Upper lobe of right lung (tissue), 1 donor: ENCODE results near the gene RNF123. TPM values are rescaled to one million over a fixed set of nuclear protein-coding genes. Genes with fewer than 3 reads are reported as not detected.
"Not testable (repeated sequence)": the region's sequence is repeated elsewhere in the genome, so short reads cannot be mapped to it uniquely, and the experiment has no call there.

Experiments
- ATAC-seq: fragments of 200-7000 bp; cut with Tn5 transposase; one replicate; pipeline ENCODE4 v1.9.1; 2020; ENCODE audit warnings: mild to moderate bottlenecking, moderate library complexity
- DNase-seq: peaks from one replicate; pipeline ENCODE4 v3.0.0-alpha.2; 2020
- H3K27ac ChIP-seq: fragments of 200-600 bp; one replicate; pipeline ENCODE4 v1.8.0; 2022
- H3K27me3 ChIP-seq: fragments of 200-600 bp; one replicate; pipeline ENCODE4 v1.8.0; 2022; ENCODE audit warnings: mild to moderate bottlenecking
- H3K36me3 ChIP-seq: fragments of 200-600 bp; one replicate; pipeline ENCODE4 v1.8.0; 2022
- H3K4me1 ChIP-seq: fragments of 200-600 bp; one replicate; pipeline ENCODE4 v1.8.0; 2022
- H3K4me3 ChIP-seq: fragments of 200-600 bp; one replicate; pipeline ENCODE4 v1.8.0; 2022; ENCODE audit warnings: mild to moderate bottlenecking
- H3K9me3 ChIP-seq: fragments of 200-600 bp; one replicate; pipeline ENCODE4 v1.8.0; 2022
- CTCF ChIP-seq: fragments of 200-600 bp; IDR thresholded peaks from one replicate; pipeline ENCODE4 v1.8.0; 2022; ENCODE audit warnings: antibody characterized with exemption
- intact Hi-C: fragments of 100-400 bp; cut with DNase I; formaldehyde crosslinking; loops from one replicate; pipeline ENCODE4 v1.11.0; 2022
- total RNA-seq: library from RNA; stranded (reverse); fragmentation: NEBNext Ultra II Directional; extraction: Animal tissue kit (Norgen Biotek cat#: 25700); gene quantifications from one replicate; pipeline ENCODE4 v1.2.1, GENCODE V29; 2021
- donor health status: DM: no; HTN: yes; CAD: no; lungs with severe emphysema.

Gene RNF123
- total RNA-seq, 1 donor from 2014 or later: 41.4 TPM

DNA sequence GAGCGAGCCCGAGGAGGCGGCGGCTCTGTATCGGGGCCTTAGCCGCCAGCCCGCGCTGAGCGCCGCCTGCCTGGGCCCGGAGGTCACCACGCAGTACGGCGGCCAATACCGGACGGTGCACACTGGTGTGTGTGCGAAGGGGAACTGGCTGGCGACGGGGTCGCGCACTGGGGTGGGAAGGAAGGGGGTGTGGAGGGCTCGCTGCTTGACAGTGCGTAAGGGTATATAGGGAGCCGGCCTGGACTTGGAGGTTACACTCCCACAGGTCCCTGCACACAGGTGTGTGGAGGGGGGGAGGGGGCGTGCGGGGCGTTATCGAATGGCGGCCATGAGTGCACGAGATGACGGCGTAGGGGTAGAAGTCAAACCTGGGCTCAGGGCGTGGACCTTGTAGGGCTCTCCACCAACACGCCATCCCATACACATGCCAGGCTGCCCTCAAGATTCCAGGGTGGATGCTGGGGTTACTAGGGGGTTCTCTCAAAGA lies 14.8 kb upstream of the RNF123 start:
- H3K27ac ChIP-seq: peak overlapping the region; percentile 93
- TF ChIP-seq CTCF: peak; percentile 2
- peaks cover 36% of the 10 kb centered on the region for H3K36me3 ChIP-seq
- no peaks in the 10 kb centered on the region for H3K9me3 ChIP-seq
- H3K4me1 ChIP-seq: peaks cover 12% of the 10 kb centered on the region
- peak overlapping the region; percentile 90 for H3K4me3 ChIP-seq
- ATAC-seq: peak; percentile 39
- no peak for DNase-seq
- no peaks in the 10 kb centered on the region for H3K27me3 ChIP-seq
- intact Hi-C loops: no loop called here

DNA sequence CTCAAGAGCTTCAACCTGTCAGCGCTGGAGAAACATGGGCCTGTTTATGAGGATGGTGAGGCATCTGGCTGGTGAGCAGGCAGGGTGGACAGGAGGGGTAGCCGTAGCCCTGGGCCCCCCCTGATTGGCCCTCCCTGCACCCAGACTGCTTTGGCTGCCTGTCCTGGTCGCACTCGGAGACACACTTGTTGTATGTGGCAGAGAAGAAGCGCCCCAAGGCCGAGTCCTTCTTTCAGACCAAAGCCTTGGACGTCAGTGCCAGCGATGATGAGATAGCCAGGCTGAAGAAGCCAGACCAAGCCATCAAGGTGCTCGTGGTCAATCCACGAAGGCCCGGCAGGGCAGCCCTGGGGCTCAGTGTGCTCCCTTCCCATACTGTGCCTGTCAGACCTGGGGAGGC lies 13.4 kb upstream of the RNF123 start:
- no peak for DNase-seq
- H3K36me3 ChIP-seq: peaks cover 50% of the 10 kb centered on the region
- no peaks in the 10 kb centered on the region for H3K27me3 ChIP-seq
- ATAC-seq: no peak
- H3K4me3 ChIP-seq: no peak overlapping the region
- TF ChIP-seq CTCF: no peak
- peaks cover 12% of the 10 kb centered on the region for H3K4me1 ChIP-seq
- no peaks in the 10 kb centered on the region for H3K9me3 ChIP-seq
- no peak overlapping the region for H3K27ac ChIP-seq
- intact Hi-C loops: no loop called here

DNA sequence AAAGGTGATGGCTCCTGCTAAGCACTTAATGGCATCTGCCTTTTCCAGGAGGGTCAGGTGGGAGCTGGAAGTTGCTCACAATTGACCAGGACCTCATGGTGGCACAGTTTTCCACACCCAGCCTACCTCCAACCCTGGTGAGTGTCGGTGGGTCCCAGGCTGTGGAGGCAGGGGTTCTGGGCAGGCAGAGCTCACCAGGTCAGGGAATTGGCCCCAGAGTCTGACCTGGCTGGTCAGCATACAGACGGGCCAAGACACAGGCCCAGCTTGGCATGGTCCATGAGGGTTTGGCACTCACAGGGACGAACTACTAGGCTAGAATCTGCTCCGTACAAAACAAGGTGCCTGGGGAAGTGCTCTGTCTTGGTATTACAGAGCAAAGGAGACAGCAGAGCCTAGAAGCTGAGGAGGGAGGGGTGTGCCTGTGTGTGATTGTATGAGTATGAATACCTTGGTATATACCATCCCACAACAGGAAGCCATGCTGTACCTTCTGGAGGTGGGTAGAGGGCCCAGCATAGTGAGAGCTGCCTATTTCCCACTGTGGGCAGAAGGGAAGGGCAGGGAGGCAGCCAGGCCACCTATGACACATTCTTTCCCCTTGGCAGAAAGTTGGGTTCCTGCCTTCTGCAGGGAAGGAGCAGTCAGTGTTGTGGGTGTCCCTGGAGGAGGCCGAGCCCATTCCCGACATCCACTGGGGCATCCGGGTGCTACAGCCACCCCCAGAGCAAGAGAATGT lies 8.7 kb upstream of the RNF123 start:
- DNase-seq (no peak), ATAC-seq (no peak)
- no peaks in the 10 kb centered on the region for H3K4me1 ChIP-seq
- H3K4me3 ChIP-seq: no peak overlapping the region
- intact Hi-C loops: no loop called here
- no peaks in the 10 kb centered on the region for H3K27me3 ChIP-seq
- no peak overlapping the region for H3K27ac ChIP-seq
- no peak for TF ChIP-seq CTCF
- no peaks in the 10 kb centered on the region for H3K9me3 ChIP-seq
- peaks cover 79% of the 10 kb centered on the region for H3K36me3 ChIP-seq

DNA sequence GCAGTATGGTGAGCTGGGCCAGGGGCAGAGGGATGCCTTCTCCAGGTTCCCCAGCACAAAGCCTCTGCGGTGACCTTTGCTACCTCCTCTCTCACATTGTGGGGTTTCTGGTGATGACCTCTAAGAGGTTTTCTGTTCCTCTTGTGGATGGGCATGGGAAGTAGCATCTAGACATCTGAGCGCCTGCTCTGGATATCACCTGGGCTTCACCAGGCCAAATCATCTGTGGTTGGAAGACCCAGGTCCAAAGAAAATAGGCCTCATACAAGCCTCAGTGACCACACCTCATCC lies 8.2 kb upstream of the RNF123 start:
- no peak for DNase-seq
- no peaks in the 10 kb centered on the region for H3K4me1 ChIP-seq
- H3K36me3 ChIP-seq: peaks cover 77% of the 10 kb centered on the region
- TF ChIP-seq CTCF: no peak
- H3K4me3 ChIP-seq: no peak overlapping the region
- intact Hi-C loops: no loop called here
- no peak overlapping the region for H3K27ac ChIP-seq
- H3K9me3 ChIP-seq: no peaks in the 10 kb centered on the region
- ATAC-seq: no peak
- H3K27me3 ChIP-seq: no peaks in the 10 kb centered on the region

- intact Hi-C loops: no loop called here
- Histone ChIP-seq H3K4me3 (no peak overlapping the region), H3K27ac (no peak overlapping the region), H3K9me3 (no peaks in the 10 kb centered on the region), H3K36me3 (peaks cover 73% of the 10 kb centered on the region), H3K27me3 (no peaks in the 10 kb centered on the region), H3K4me1 (no peaks in the 10 kb centered on the region)
- no peak for TF ChIP-seq CTCF
- no peak for ATAC-seq
- DNase-seq: no peak
Measured at GRCh38 chr3:49681543-49681942, 7.8 kb upstream of the RNF123 start.

DNA sequence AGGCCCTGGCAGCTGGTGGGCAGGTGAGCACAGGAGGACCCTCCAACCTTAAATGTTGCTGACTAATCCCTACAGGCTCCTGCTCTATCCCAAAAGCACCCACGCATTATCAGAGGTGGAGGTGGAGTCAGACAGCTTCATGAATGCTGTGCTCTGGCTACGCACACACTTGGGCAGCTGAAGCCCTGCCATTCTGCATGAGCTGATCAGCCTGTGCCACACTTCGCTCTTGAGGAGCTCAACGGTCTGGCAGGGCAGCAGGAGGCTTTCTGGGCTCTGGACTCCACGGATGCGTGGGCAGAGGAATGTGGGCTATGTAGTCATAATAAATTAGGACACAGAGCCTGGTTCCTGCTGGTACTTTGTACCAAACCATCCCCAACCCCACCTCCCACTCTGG lies 6.2 kb upstream of the RNF123 start:
- Histone ChIP-seq H3K27me3 (no peaks in the 10 kb centered on the region), H3K27ac (no peak overlapping the region), H3K9me3 (no peaks in the 10 kb centered on the region), H3K36me3 (peaks cover 57% of the 10 kb centered on the region), H3K4me3 (no peak overlapping the region), H3K4me1 (no peaks in the 10 kb centered on the region)
- TF ChIP-seq CTCF: no peak
- DNase-seq: no peak
- ATAC-seq: no peak
- intact Hi-C loops: no loop called here

DNA sequence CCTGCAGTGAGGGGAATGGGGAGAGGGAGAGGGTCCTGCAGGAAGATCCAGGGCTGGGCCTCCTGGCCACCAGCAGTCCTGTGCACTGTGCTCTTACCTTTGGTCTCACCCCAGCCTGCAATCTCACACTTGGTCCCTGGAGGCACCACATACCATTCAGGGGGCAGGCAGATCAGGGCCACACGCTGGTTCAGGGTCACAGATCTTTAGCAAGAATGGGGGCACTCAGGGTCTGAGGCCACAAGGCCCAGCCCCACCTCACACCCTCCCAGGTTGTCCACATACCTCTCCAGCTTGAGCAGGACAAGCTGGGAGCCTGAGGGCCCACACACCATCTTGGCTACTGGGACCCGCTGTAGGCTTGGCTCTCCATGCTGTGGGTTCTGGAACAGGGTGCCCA lies 4.9 kb upstream of the RNF123 start:
- H3K4me1 ChIP-seq, DNase-seq, H3K27ac ChIP-seq, H3K9me3 ChIP-seq, intact Hi-C loops, ATAC-seq, H3K4me3 ChIP-seq, H3K27me3 ChIP-seq: not testable (repeated sequence)
- H3K36me3 ChIP-seq: peaks cover 44% of the 10 kb centered on the region

GRCh38 chr3:49685103-49685502 lies 4.3 kb upstream of the RNF123 start:
- DNase-seq, intact Hi-C loops, H3K4me1 ChIP-seq, ATAC-seq, H3K27ac ChIP-seq, H3K9me3 ChIP-seq, H3K4me3 ChIP-seq, H3K27me3 ChIP-seq: not testable (repeated sequence)
- H3K36me3 ChIP-seq: peaks cover 38% of the 10 kb centered on the region
